ENCODE measurements around the gene LARGE1.

Gene LARGE1

GRCh38 chr22:33921525-33922348 is 1.5 kb upstream of the LARGE1 start:
- Histone ChIP-seq H3K9me3 (ENCODE audit: control insufficient read depth, insufficient read depth, low read length) (no peaks in the 10 kb centered on the region), H3K36me3 (ENCODE audit: insufficient read depth, low read length) (no peaks in the 10 kb centered on the region), H3K4me1 (ENCODE audit: insufficient read depth, low read length) (peaks cover 9% of the 10 kb centered on the region), H3K9ac (ENCODE audit: low read depth, low read length) (peak overlapping the region; percentile 82)

DNA sequence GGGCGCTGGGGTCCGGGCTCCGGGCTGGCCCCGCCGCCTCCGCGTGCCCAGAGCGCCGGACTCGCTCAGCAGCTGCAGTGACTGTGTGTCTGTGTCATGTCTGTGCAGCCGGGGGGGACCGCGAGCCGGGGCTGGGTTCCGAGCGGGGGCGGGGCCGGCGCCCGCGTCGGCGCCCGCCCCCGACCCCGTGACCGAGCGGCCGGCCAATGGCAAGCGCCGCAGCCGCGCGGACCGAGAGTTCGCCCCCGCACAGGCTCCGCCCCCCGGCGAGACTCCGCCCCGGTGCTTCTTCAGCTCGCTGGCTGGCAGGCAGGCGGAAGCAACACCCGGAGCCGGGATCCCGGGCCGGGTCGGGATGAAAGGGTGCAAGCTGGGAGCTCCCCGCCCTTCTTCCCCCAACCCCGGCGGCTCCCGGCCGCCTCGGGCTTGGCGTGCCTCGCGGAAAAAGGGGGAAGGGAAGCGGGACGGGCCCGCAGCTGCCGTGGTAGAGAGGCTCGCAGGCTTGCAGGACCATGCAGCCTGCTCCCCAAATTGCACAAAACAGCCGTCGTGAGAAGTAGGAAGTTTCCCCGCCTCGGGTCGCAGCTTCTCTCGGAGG is 750 bp upstream of the LARGE1 start:
- H3K9me3 ChIP-seq (ENCODE audit: control insufficient read depth, insufficient read depth, low read length) = no peaks in the 10 kb centered on the region
- H3K9ac ChIP-seq (ENCODE audit: low read depth, low read length) = peak overlapping the region; percentile 82
- H3K36me3 ChIP-seq (ENCODE audit: insufficient read depth, low read length) = peaks cover 4% of the 10 kb centered on the region; the same call in 1 of the 2 replicates

DNA sequence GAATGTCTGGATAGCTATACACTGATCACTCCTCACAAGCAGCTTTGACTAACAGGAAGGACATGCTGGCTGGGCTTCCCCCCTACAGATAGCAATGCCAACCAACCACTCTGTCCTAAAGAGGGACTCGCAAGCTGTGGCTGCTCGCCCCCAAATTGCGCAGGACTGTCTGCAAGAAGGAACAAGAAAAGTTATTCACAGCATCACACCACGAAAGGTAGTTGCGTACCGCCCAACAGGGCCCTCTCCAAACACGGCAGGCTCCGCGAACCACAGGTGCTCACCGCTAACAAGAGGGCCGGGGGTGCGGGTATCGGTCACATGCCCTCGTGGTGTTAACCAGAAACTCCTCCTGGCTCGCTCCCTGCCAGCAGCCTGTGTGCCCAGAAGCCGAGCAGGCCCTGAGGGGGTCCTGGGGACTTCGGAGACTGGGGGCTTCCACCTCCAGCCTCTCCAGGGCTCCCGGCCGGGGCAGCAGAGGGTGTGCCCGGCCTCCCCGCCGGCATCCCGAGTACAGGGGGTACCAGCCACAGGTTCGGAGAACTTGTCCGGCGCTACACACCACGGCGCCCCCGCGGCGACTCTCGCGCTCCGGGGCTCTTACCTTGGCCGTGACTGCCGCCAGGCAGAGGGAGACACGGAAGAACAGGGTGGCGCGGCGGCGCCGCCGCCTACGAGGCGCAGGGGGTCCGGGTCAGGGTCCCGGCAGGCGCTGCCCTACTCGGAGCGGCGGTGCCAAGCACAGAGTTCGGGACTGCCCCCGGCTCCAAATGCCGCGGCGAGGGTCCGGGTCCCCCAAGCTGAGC is 682 bp downstream of the LARGE1 start:
- Histone ChIP-seq H3K9me3 (ENCODE audit: control insufficient read depth, insufficient read depth, low read length) (no peaks in the 10 kb centered on the region), H3K36me3 (ENCODE audit: insufficient read depth, low read length) (peaks cover 4% of the 10 kb centered on the region; the same call in 1 of the 2 replicates), H3K4me1 (ENCODE audit: insufficient read depth, low read length) (peaks cover 15% of the 10 kb centered on the region), H3K9ac (ENCODE audit: low read depth, low read length) (peak overlapping the region; percentile 85)

More for the DNA sequence above, 750 bp upstream of the LARGE1 start:
- H3K4me1 ChIP-seq (ENCODE audit: insufficient read depth, low read length) = peaks cover 13% of the 10 kb centered on the region

GRCh38 chr22:33918676-33919365 is 1.5 kb downstream of the LARGE1 start:
- Histone ChIP-seq H3K36me3 (ENCODE audit: insufficient read depth, low read length) (peaks cover 4% of the 10 kb centered on the region; the same call in 1 of the 2 replicates), H3K4me1 (ENCODE audit: insufficient read depth, low read length) (peaks cover 18% of the 10 kb centered on the region), H3K9ac (ENCODE audit: low read depth, low read length) (peak overlapping the region; percentile 85), H3K9me3 (ENCODE audit: control insufficient read depth, insufficient read depth, low read length) (no peaks in the 10 kb centered on the region)

DNA sequence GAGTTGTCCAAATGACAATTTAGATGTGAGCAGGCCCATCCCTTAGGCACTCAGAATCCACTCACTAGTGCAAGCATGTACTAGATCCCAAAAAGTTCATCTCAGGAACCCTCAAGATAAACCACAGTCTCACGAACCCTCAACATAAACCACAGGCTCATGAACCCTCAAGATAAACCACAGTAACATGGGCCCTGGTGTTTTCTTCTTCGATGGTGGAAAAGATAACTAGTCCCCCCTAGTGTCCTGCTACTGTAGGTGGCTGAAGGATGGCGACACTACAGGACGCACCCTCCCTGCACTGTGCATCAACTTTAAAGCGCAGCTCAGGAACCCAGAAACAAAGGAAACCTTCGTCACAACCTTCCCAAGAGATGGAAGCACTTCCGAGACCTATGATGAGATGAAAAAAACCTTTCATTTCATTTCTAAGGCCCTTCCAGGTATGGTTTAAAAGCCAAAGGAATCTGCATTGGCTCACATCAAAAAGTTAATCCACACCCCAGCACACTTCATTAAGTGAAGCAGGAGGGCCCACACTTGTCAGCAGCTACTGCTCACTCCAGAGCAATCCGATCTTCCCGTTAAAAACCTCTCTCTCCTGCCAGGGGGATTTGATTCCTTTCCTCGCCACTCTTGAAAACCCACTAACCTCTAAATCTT is 2.4 kb downstream of the LARGE1 start:
- peaks cover 4% of the 10 kb centered on the region; the same call in 1 of the 2 replicates for H3K36me3 ChIP-seq (ENCODE audit: insufficient read depth, low read length)
- H3K4me1 ChIP-seq (ENCODE audit: insufficient read depth, low read length) = peaks cover 18% of the 10 kb centered on the region
- no peaks in the 10 kb centered on the region for H3K9me3 ChIP-seq (ENCODE audit: control insufficient read depth, insufficient read depth, low read length)
- H3K9ac ChIP-seq (ENCODE audit: low read depth, low read length) = peak overlapping the region; percentile 85

DNA sequence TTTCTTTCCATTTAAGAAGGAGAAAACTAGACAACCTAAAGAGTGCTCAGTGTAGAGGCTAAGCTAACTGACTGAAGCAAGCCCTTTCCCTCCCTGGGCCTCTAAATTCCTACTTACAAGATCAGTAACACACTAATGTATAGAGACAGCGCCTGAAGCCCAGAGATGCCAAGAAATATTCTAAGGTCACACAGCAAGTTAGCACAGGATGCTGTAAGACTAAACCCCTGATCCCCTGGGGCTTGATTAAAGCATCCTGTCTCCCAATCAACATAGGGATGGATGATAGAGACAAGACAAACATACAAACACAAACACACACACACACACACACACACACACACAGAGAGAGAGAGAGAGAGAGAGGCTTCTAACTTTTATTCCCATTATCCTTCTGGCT is 5.6 kb downstream of the LARGE1 start:
- Histone ChIP-seq H3K4me1 (ENCODE audit: insufficient read depth, low read length) (peaks cover 18% of the 10 kb centered on the region), H3K36me3 (ENCODE audit: insufficient read depth, low read length) (peaks cover 11% of the 10 kb centered on the region; the same call in 1 of the 2 replicates), H3K9ac (ENCODE audit: low read depth, low read length) (no peak overlapping the region), H3K9me3 (ENCODE audit: control insufficient read depth, insufficient read depth, low read length) (no peaks in the 10 kb centered on the region; the same call in 1 of the 2 replicates)

DNA sequence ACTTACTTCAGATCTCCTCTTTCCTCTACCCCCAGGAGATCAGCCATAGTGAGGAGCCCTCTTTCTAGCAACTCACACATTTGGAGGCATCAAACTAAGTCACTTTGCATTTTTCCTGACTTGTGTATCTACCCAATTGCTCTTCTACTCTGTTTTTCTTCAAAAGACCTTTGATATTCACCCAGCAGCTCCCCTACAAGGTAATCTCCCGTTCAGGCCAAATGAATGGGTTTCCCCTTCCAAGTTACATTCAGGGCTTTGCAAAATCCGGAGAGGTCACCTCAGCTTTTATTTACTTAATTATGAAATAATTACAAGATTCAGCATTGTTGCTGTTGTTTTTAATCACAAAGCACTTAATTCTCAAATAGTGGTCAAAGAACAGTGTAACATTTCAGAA is 6.1 kb downstream of the LARGE1 start:
- peaks cover 11% of the 10 kb centered on the region; the same call in 1 of the 2 replicates for H3K36me3 ChIP-seq (ENCODE audit: insufficient read depth, low read length)
- no peaks in the 10 kb centered on the region; the same call in 1 of the 2 replicates for H3K9me3 ChIP-seq (ENCODE audit: control insufficient read depth, insufficient read depth, low read length)
- H3K4me1 ChIP-seq (ENCODE audit: insufficient read depth, low read length) = peaks cover 18% of the 10 kb centered on the region
- H3K9ac ChIP-seq (ENCODE audit: low read depth, low read length) = no peak overlapping the region

DNA sequence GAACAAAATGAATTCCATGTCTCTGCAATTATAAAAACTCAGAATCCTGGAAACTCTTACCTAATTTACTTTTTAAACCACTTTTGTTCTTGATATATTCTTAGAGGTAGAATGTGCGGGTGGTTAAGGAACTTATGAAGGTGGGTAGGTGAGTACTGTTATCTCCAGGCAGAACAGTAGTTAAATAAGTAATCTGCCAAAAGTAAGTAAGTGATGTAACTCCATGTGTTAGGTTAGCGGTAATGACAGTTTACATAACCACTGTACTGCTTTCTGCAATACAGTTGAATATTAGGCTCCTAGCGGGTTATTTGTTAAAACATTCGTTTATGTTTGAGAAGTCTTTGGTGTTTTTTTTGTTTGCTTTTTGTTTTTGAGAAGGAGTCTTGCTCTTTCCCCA is 7.1 kb downstream of the LARGE1 start:
- peaks cover 21% of the 10 kb centered on the region for H3K4me1 ChIP-seq (ENCODE audit: insufficient read depth, low read length)
- no peaks in the 10 kb centered on the region; the same call in 1 of the 2 replicates for H3K9me3 ChIP-seq (ENCODE audit: control insufficient read depth, insufficient read depth, low read length)
- H3K36me3 ChIP-seq (ENCODE audit: insufficient read depth, low read length) = peaks cover 11% of the 10 kb centered on the region; the same call in 1 of the 2 replicates
- H3K9ac ChIP-seq (ENCODE audit: low read depth, low read length) = no peak overlapping the region

- Histone ChIP-seq H3K9ac (ENCODE audit: low read depth, low read length) (no peak overlapping the region), H3K9me3 (ENCODE audit: control insufficient read depth, insufficient read depth, low read length) (no peaks in the 10 kb centered on the region; the same call in 1 of the 2 replicates), H3K4me1 (ENCODE audit: insufficient read depth, low read length) (peaks cover 8% of the 10 kb centered on the region), H3K36me3 (ENCODE audit: insufficient read depth, low read length) (peaks cover 7% of the 10 kb centered on the region; the same call in 1 of the 2 replicates)
These were observed 10.4 kb downstream of the LARGE1 start for GRCh38 chr22:33909911-33910310.

- peaks cover 3% of the 10 kb centered on the region; the same call in 1 of the 2 replicates for H3K4me1 ChIP-seq (ENCODE audit: insufficient read depth, low read length)
- no peak overlapping the region for H3K9ac ChIP-seq (ENCODE audit: low read depth, low read length)
- H3K36me3 ChIP-seq (ENCODE audit: insufficient read depth, low read length) = peaks cover 7% of the 10 kb centered on the region; the same call in 1 of the 2 replicates
- no peaks in the 10 kb centered on the region; the same call in 1 of the 2 replicates for H3K9me3 ChIP-seq (ENCODE audit: control insufficient read depth, insufficient read depth, low read length)
These were observed 11.2 kb downstream of the LARGE1 start for GRCh38 chr22:33909075-33909458.

DNA sequence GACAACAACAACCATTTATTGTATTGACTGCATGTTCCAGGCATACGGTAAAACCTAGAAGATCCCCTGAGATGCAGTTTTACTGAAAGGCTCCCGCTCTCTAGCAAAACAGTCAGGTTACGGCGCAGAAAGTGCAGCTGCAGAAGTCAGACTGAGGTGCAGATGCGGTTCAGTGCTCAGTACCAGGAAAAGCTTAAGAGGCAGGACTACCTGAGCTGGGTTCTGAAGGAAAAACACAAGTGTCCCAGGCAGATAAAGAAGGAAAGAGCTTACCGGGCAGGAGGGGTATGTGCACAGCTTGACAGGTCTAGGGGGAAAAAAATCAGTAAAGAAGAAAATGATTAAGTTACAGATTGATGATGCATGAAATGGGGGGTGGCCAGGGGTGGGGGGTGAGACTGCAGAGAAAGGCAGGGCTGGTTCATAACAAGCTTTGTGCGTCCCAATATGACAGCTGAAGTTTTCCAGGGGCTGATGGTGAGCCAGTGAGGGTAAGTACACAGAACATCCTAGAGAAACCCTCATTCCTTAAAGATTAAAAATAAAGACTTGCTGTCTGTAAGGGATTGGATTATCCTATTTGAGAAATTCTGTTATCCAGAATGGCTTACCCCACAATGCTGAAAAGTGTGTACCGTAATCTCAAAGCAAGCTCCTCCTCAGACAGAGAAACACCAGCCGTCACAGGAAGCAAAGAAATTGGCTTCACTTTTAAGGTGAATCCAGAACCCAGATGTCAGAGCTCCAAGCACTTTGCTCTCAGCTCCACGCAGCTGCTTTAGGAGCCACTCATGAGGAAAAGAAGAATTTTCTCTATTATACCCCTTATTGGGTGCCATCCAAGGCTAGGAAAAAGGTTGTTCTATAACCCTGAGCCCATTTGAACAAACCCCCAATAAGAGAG is 11.9 kb downstream of the LARGE1 start:
- Histone ChIP-seq H3K9ac (ENCODE audit: low read depth, low read length) (no peak overlapping the region), H3K4me1 (ENCODE audit: insufficient read depth, low read length) (peaks cover 3% of the 10 kb centered on the region; the same call in 1 of the 2 replicates), H3K36me3 (ENCODE audit: insufficient read depth, low read length) (peaks cover 7% of the 10 kb centered on the region; the same call in 1 of the 2 replicates), H3K9me3 (ENCODE audit: control insufficient read depth, insufficient read depth, low read length) (no peaks in the 10 kb centered on the region; the same call in 1 of the 2 replicates)

GRCh38 chr22:33906954-33907353 is 13.3 kb downstream of the LARGE1 start:
- Histone ChIP-seq H3K9ac (ENCODE audit: low read depth, low read length) (no peak overlapping the region), H3K4me1 (ENCODE audit: insufficient read depth, low read length) (peaks cover 3% of the 10 kb centered on the region; the same call in 1 of the 2 replicates)

More at GRCh38 chr22:33906954-33907353, 13.3 kb downstream of the LARGE1 start:
- peaks cover 7% of the 10 kb centered on the region; the same call in 1 of the 2 replicates for H3K36me3 ChIP-seq (ENCODE audit: insufficient read depth, low read length)
- no peaks in the 10 kb centered on the region; the same call in 1 of the 2 replicates for H3K9me3 ChIP-seq (ENCODE audit: control insufficient read depth, insufficient read depth, low read length)

Data from ES-I3 (cell line).